ENCODE results near the gene CAPN2. TPM values are rescaled to one million over a fixed set of nuclear protein-coding genes. Genes with fewer than 3 reads are reported as not detected.
A peak's percentile ranks its signal among the peaks of the same experiment; 100 is the strongest.
"Not testable (repeated sequence)": the region's sequence is repeated elsewhere in the genome, so short reads cannot be mapped to it uniquely, and the experiment has no call there.

Gene CAPN2
- total and polyA plus RNA-seq, 3 experiments from 2014 or later: 79.8 to 252 (median 82.9) TPM

GRCh38 chr1:223815020-223815853, 102.9 kb downstream of the CAPN2 start:
- H3K4me3 Mint-ChIP-seq: peak overlapping the region in 1 of 7 donors; percentile 4

GRCh38 chr1:223815865-223816264, 103.5 kb downstream of the CAPN2 start:
- H3K36me3 ChIP-seq (ENCODE audit: insufficient read depth, low read length): peaks cover 13% of the 10 kb centered on the region
- peaks cover 14 to 61% (median 24%) of the 10 kb centered on the region in 3 donors for H3K36me3 Mint-ChIP-seq
- no peak for DNase-seq
- ChIA-PET POLR2A (no interaction called here), CTCF (no interaction called here)
- H3K27ac ChIP-seq (ENCODE audit: low read depth, low read length): no peak overlapping the region
- H3K4me3 ChIP-seq (ENCODE audit: low read length): no peak overlapping the region
- H3K4me1 ChIP-seq (ENCODE audit: insufficient read depth, low read length): peaks cover 17% of the 10 kb centered on the region
- H3K27ac Mint-ChIP-seq: peak overlapping the region in 1 of 8 donors; percentile 32
- H3K9me3 ChIP-seq (ENCODE audit: low read length): no peaks in the 10 kb centered on the region
- H3K27me3 Mint-ChIP-seq: no peaks in the 10 kb centered on the region
- H3K27me3 ChIP-seq (ENCODE audit: insufficient read depth, low read length, poor library complexity, severe bottlenecking): no peaks in the 10 kb centered on the region
- H3K4me1 Mint-ChIP-seq: peaks cover 24 to 48% (median 34%) of the 10 kb centered on the region in 3 donors
- H3K4me3 Mint-ChIP-seq: no peak overlapping the region
- H3K9me3 Mint-ChIP-seq: no peaks in the 10 kb centered on the region

More at GRCh38 chr1:223815020-223815853, 102.9 kb downstream of the CAPN2 start:
- H3K4me1 ChIP-seq (ENCODE audit: insufficient read depth, low read length): peaks cover 17% of the 10 kb centered on the region
- H3K27me3 ChIP-seq (ENCODE audit: insufficient read depth, low read length, poor library complexity, severe bottlenecking): no peaks in the 10 kb centered on the region
- H3K36me3 ChIP-seq (ENCODE audit: insufficient read depth, low read length): peaks cover 13% of the 10 kb centered on the region
- ChIA-PET POLR2A (no interaction called here), CTCF (no interaction called here)
- no peak for DNase-seq
- Mint-ChIP-seq H3K4me1 (peaks cover 24 to 42% (median 31%) of the 10 kb centered on the region in 3 donors), H3K9me3 (no peaks in the 10 kb centered on the region), H3K36me3 (peaks cover 14 to 60% (median 21%) of the 10 kb centered on the region in 3 donors), H3K27me3 (no peaks in the 10 kb centered on the region), H3K27ac (peak overlapping the region in 4 of 8 donors; percentile 3 to 51 (median 40))
- H3K27ac ChIP-seq (ENCODE audit: low read depth, low read length): no peak overlapping the region
- H3K4me3 ChIP-seq (ENCODE audit: low read length): no peak overlapping the region
- H3K9me3 ChIP-seq (ENCODE audit: low read length): no peaks in the 10 kb centered on the region

- H3K27ac Mint-ChIP-seq; POLR2A ChIA-PET; H3K27me3 Mint-ChIP-seq; CTCF ChIA-PET; DNase-seq; H3K27me3 ChIP-seq (ENCODE audit: insufficient read depth, low read length, poor library complexity, severe bottlenecking); H3K27ac ChIP-seq (ENCODE audit: low read depth, low read length); H3K9me3 Mint-ChIP-seq; H3K4me3 Mint-ChIP-seq; H3K4me3 ChIP-seq (ENCODE audit: low read length); H3K9me3 ChIP-seq (ENCODE audit: low read length): not testable (repeated sequence)
- Mint-ChIP-seq H3K4me1 (peaks cover 24 to 52% (median 38%) of the 10 kb centered on the region in 3 donors), H3K36me3 (peaks cover 14 to 59% (median 26%) of the 10 kb centered on the region in 3 donors)
- peaks cover 13% of the 10 kb centered on the region for H3K36me3 ChIP-seq (ENCODE audit: insufficient read depth, low read length)
- H3K4me1 ChIP-seq (ENCODE audit: insufficient read depth, low read length): peaks cover 17% of the 10 kb centered on the region
These were observed 104.9 kb downstream of the CAPN2 start for GRCh38 chr1:223817265-223817664.

DNA sequence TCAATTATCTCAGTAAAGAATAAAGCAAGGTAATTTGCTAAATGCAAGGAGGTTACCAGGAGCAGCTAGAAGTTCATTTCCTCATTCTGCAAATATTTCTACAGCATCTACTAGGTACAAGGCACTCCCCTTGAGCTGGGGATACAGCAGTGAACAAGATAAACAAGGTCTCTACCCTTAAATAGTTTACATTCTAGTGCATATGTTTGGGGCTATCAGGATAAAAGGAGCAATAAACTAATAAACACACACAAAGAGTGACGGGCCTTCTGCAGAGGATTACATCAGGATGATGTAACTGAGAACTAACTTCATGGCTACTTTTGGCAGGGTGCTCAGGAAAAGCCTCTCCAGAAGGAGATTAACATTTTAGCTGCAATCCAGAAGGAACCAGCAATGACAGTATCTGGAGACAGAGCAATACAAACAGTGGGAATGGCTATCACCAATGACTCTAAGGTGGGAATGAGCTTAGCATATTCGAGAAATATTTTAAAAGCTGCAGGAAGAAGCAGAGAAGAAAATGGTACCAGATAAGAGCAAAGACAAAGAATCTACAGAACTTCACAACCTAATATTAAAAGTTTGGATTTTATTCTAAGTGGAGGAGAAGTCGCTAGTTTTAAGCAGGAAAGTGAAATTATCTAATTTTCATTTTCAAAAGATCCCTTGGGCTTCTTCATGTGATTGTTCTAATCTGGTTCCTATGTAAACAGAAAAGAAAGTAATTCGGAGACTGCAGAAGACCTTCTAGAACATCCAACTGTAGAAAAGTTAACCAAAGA, 107.6 kb downstream of the CAPN2 start:
- POLR2A ChIA-PET: no interaction called here
- H3K27ac ChIP-seq (ENCODE audit: low read depth, low read length): no peak overlapping the region
- no peaks in the 10 kb centered on the region for H3K9me3 ChIP-seq (ENCODE audit: low read length)

DNA sequence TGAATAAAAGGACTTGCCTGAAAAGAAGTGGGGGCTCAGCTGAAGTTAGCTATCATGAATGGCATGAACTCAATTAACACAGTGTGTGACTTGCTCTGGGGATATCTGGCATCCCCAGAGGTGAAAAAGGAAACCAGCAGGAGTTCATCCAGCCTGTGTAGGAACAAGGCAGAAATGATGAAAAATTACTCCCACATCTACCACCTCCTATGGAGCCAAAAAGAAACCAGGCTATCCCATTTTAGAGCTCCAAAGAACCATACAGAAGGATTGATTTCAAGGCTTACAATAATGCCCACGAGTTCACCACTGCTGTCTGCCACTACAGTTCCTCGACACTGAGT, 108.1 kb downstream of the CAPN2 start:
- no peaks in the 10 kb centered on the region for H3K9me3 ChIP-seq (ENCODE audit: low read length)
- H3K4me1 ChIP-seq (ENCODE audit: insufficient read depth, low read length): peaks cover 21% of the 10 kb centered on the region
- peaks cover 0 to 35% (median 16%) of the 10 kb centered on the region in 3 donors for H3K36me3 Mint-ChIP-seq
- no peak overlapping the region for H3K4me3 Mint-ChIP-seq
- no peak overlapping the region for H3K4me3 ChIP-seq (ENCODE audit: low read length)
- peaks cover 34 to 58% (median 50%) of the 10 kb centered on the region in 3 donors for H3K4me1 Mint-ChIP-seq
- H3K27ac ChIP-seq (ENCODE audit: low read depth, low read length): no peak overlapping the region
- no peaks in the 10 kb centered on the region for H3K9me3 Mint-ChIP-seq
- H3K27me3 Mint-ChIP-seq: no peaks in the 10 kb centered on the region
- peak overlapping the region in 1 of 8 donors; percentile 24 for H3K27ac Mint-ChIP-seq
- H3K36me3 ChIP-seq (ENCODE audit: insufficient read depth, low read length): peaks cover 5% of the 10 kb centered on the region
- H3K27me3 ChIP-seq (ENCODE audit: insufficient read depth, low read length, poor library complexity, severe bottlenecking): no peaks in the 10 kb centered on the region
- ChIA-PET CTCF (interaction anchor here (0.6 to 1.3 kb wide), 3 partner anchors 9 to 25 kb away, joined by 3 to 5 read pairs (median 3); partner anchors contain the start of gene TP53BP2), POLR2A (no interaction called here)
- DNase-seq: no peak

More for the DNA sequence above, 107.6 kb downstream of the CAPN2 start:
- H3K36me3 Mint-ChIP-seq: peaks cover 0 to 38% (median 16%) of the 10 kb centered on the region in 3 donors
- Histone ChIP-seq H3K4me1 (ENCODE audit: insufficient read depth, low read length) (peaks cover 16% of the 10 kb centered on the region), H3K27me3 (ENCODE audit: insufficient read depth, low read length, poor library complexity, severe bottlenecking) (no peaks in the 10 kb centered on the region), H3K36me3 (ENCODE audit: insufficient read depth, low read length) (peaks cover 5% of the 10 kb centered on the region), H3K4me3 (ENCODE audit: low read length) (no peak overlapping the region)
- CTCF ChIA-PET: interaction anchor here (1.0 kb wide), 1 partner anchor 16 kb away, joined by 3 read pairs; no protein-coding TSS in a partner anchor
- H3K4me1 Mint-ChIP-seq: peaks cover 31 to 58% (median 49%) of the 10 kb centered on the region in 3 donors
- no peaks in the 10 kb centered on the region for H3K9me3 Mint-ChIP-seq
- DNase-seq: no peak
- no peaks in the 10 kb centered on the region for H3K27me3 Mint-ChIP-seq
- no peak overlapping the region for H3K4me3 Mint-ChIP-seq
- peak overlapping the region in 3 of 8 donors; percentile 13 to 75 (median 61) for H3K27ac Mint-ChIP-seq

- Histone ChIP-seq H3K27me3 (ENCODE audit: insufficient read depth, low read length, poor library complexity, severe bottlenecking) (no peaks in the 10 kb centered on the region), H3K4me3 (ENCODE audit: low read length) (no peak overlapping the region), H3K36me3 (ENCODE audit: insufficient read depth, low read length) (peaks cover 5% of the 10 kb centered on the region), H3K27ac (ENCODE audit: low read depth, low read length) (no peak overlapping the region), H3K9me3 (ENCODE audit: low read length) (no peaks in the 10 kb centered on the region), H3K4me1 (ENCODE audit: insufficient read depth, low read length) (peaks cover 26% of the 10 kb centered on the region)
- H3K27ac Mint-ChIP-seq: peak overlapping the region in 2 of 8 donors; percentile 34 to 48
- H3K9me3 Mint-ChIP-seq: no peaks in the 10 kb centered on the region
- H3K36me3 Mint-ChIP-seq: peaks cover 0 to 32% (median 16%) of the 10 kb centered on the region in 3 donors
- no peaks in the 10 kb centered on the region for H3K27me3 Mint-ChIP-seq
- H3K4me3 Mint-ChIP-seq: no peak overlapping the region
- peaks cover 37 to 61% (median 52%) of the 10 kb centered on the region in 3 donors for H3K4me1 Mint-ChIP-seq
- POLR2A ChIA-PET: no interaction called here
- DNase-seq: no peak
- CTCF ChIA-PET: interaction anchor here (0.6 to 1.3 kb wide), 4 partner anchors 9 to 24 kb away, joined by 3 to 5 read pairs (median 3); partner anchors contain the start of gene TP53BP2
These were observed 108.6 kb downstream of the CAPN2 start for GRCh38 chr1:223820971-223821370.

GRCh38 chr1:223824287-223824686, 111.9 kb downstream of the CAPN2 start:
- no peak overlapping the region for H3K27ac ChIP-seq (ENCODE audit: low read depth, low read length)
- no peaks in the 10 kb centered on the region for H3K9me3 ChIP-seq (ENCODE audit: low read length)
- Mint-ChIP-seq H3K36me3 (peaks cover 0 to 22% (median 22%) of the 10 kb centered on the region in 3 donors), H3K4me3 (no peak overlapping the region), H3K4me1 (peaks cover 56 to 80% (median 69%) of the 10 kb centered on the region in 3 donors), H3K27me3 (no peaks in the 10 kb centered on the region), H3K9me3 (no peaks in the 10 kb centered on the region), H3K27ac (peak overlapping the region in 1 of 8 donors; percentile 64)
- peaks cover 44% of the 10 kb centered on the region for H3K4me1 ChIP-seq (ENCODE audit: insufficient read depth, low read length)
- peaks cover 5% of the 10 kb centered on the region for H3K36me3 ChIP-seq (ENCODE audit: insufficient read depth, low read length)
- no peak for DNase-seq
- POLR2A ChIA-PET: no interaction called here
- no peak overlapping the region for H3K4me3 ChIP-seq (ENCODE audit: low read length)
- CTCF ChIA-PET: interaction anchor here (1.7 kb wide), 1 partner anchor 21 kb away, joined by 4 read pairs; no protein-coding TSS in a partner anchor
- H3K27me3 ChIP-seq (ENCODE audit: insufficient read depth, low read length, poor library complexity, severe bottlenecking): no peaks in the 10 kb centered on the region
